Skin epidermis (tissue), 12 donors: ENCODE data around the gene SLIT1.
"Not testable (repeated sequence)": the region's sequence is repeated elsewhere in the genome, so short reads cannot be mapped to it uniquely, and the experiment has no call there.

Experiments used
- H3K27ac ChIP-seq, 21 experiments: fragments of 200-600 bp; sonication (generic) in 11 of 21; one replicate each; pipeline ENCODE4 v1.5.0; 2020; ENCODE audit warnings: mild to moderate bottlenecking in 3 of 21, inconsistent platforms in 2 of 21, moderate library complexity in 2 of 21
- H3K4me3 ChIP-seq, 7 experiments: fragments of 200-600 bp; sonication (generic) in 2 of 7; one replicate each; pipeline ENCODE4 v1.5.0; 2020; ENCODE audit warnings: inconsistent platforms in 2 of 7, mild to moderate bottlenecking in 2 of 7, moderate library complexity in 1 of 7

The SLIT1 gene

GRCh38 chr10:97039538-97040247 is 146.1 kb downstream of the SLIT1 start:
- Histone ChIP-seq H3K4me3 (no peak overlapping the region), H3K27ac (no peak overlapping the region)

- Histone ChIP-seq H3K4me3 (no peak overlapping the region), H3K27ac (no peak overlapping the region)
Observed at GRCh38 chr10:97038688-97039087, 147.1 kb downstream of the SLIT1 start.

- Histone ChIP-seq H3K4me3 (peak overlapping the region in 6 of 7 experiments; percentile 10 to 32 (median 22)), H3K27ac (peak overlapping the region in 3 of 21 experiments; percentile 23 to 38 (median 37))
Observed at GRCh38 chr10:97037365-97038361, 148.1 kb downstream of the SLIT1 start.

GRCh38 chr10:97034958-97035769 is 150.6 kb downstream of the SLIT1 start:
- Histone ChIP-seq H3K27ac (no peak overlapping the region), H3K4me3 (no peak overlapping the region)

- Histone ChIP-seq H3K27ac (no peak overlapping the region), H3K4me3 (no peak overlapping the region)
Observed at GRCh38 chr10:97034301-97034700, 151.5 kb downstream of the SLIT1 start.

- not testable (repeated sequence) for H3K4me3 ChIP-seq, H3K27ac ChIP-seq
Observed at GRCh38 chr10:97033841-97034240, 151.9 kb downstream of the SLIT1 start.

GRCh38 chr10:97032624-97033023 is 153.1 kb downstream of the SLIT1 start:
- H3K27ac ChIP-seq = no peak overlapping the region
- H3K4me3 ChIP-seq = no peak overlapping the region

GRCh38 chr10:97031459-97031858 is 154.3 kb downstream of the SLIT1 start:
- Histone ChIP-seq H3K27ac (no peak overlapping the region), H3K4me3 (no peak overlapping the region)

- Histone ChIP-seq H3K27ac (no peak overlapping the region), H3K4me3 (no peak overlapping the region)
Observed at GRCh38 chr10:97030894-97031293, 154.9 kb downstream of the SLIT1 start.

GRCh38 chr10:97029271-97029670 is 156.5 kb downstream of the SLIT1 start:
- H3K4me3 ChIP-seq = no peak overlapping the region
- H3K27ac ChIP-seq = no peak overlapping the region

- no peak overlapping the region for H3K4me3 ChIP-seq
- no peak overlapping the region for H3K27ac ChIP-seq
Observed at GRCh38 chr10:97028832-97029178, 157.0 kb downstream of the SLIT1 start.

GRCh38 chr10:97028126-97028831 is 157.5 kb downstream of the SLIT1 start:
- no peak overlapping the region for H3K27ac ChIP-seq
- H3K4me3 ChIP-seq = no peak overlapping the region

- H3K4me3 ChIP-seq = no peak overlapping the region
- no peak overlapping the region for H3K27ac ChIP-seq
Observed at GRCh38 chr10:97025613-97026242, 160.0 kb downstream of the SLIT1 start.

- H3K27ac ChIP-seq = no peak overlapping the region
Observed at GRCh38 chr10:97024168-97025073, 161.3 kb downstream of the SLIT1 start.

GRCh38 chr10:97023401-97024167 is 162.2 kb downstream of the SLIT1 start:
- Histone ChIP-seq H3K27ac (no peak overlapping the region), H3K4me3 (no peak overlapping the region)

More at GRCh38 chr10:97024168-97025073, 161.3 kb downstream of the SLIT1 start:
- no peak overlapping the region for H3K4me3 ChIP-seq

GRCh38 chr10:97022616-97023015 is 163.1 kb downstream of the SLIT1 start:
- H3K4me3 ChIP-seq = no peak overlapping the region
- no peak overlapping the region for H3K27ac ChIP-seq
